Measurements from ENCODE around the gene MYO16. TPM values are rescaled to one million over a fixed set of nuclear protein-coding genes. Genes with fewer than 3 reads are reported as not detected.

The MYO16 gene
- total and polyA plus RNA-seq, 8 donors = 0.03 to 0.47 (median 0.16) TPM

DNA sequence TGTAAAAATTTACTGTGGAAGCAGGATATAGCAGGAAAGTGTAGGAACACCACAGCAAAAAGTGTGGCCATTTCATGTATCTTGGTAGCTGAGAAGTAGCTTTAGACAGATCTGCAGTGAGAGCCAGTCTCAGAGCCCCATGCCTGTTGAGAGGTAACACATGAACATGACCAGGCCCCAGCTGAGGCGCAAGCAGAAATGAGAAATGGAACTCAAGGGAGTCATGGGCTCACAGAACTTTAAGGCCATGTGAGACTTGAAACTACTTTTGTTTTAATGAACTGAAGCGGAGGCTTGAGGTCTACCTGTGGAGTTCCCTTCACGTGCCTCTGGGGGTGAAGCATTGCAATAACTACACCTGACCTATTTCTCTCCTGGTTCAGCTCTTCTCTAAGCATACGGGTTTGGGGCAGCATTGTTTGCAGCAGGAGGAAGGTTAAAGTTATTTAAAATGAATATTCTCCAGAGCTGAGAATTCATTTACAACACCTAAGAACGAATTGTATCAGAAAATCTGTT, 3.3 kb downstream of the MYO16 start:
- no peaks in the 10 kb centered on the region for H3K4me1 ChIP-seq
- FAIRE-seq (no peak), ATAC-seq (no peak), DNase-seq (no peak)
- H3K9me3 ChIP-seq = no peaks in the 10 kb centered on the region
- H3K27ac ChIP-seq = no peak overlapping the region
- WGBS, 2 donors = 63 to 73% methylated on average over 5 of the region's 5 CpGs
- intact Hi-C loops (cut with DNase I) = no loop called here
- TF ChIP-seq, protein P1, sequence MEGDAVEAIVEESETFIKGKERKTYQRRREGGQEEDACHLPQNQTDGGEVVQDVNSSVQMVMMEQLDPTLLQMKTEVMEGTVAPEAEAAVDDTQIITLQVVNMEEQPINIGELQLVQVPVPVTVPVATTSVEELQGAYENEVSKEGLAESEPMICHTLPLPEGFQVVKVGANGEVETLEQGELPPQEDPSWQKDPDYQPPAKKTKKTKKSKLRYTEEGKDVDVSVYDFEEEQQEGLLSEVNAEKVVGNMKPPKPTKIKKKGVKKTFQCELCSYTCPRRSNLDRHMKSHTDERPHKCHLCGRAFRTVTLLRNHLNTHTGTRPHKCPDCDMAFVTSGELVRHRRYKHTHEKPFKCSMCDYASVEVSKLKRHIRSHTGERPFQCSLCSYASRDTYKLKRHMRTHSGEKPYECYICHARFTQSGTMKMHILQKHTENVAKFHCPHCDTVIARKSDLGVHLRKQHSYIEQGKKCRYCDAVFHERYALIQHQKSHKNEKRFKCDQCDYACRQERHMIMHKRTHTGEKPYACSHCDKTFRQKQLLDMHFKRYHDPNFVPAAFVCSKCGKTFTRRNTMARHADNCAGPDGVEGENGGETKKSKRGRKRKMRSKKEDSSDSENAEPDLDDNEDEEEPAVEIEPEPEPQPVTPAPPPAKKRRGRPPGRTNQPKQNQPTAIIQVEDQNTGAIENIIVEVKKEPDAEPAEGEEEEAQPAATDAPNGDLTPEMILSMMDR (IDR thresholded peaks at IDR 0.05) = no peak
- H3K36me3 ChIP-seq = no peaks in the 10 kb centered on the region
- no peak overlapping the region for H3K4me3 ChIP-seq
- H3K27me3 ChIP-seq = no peaks in the 10 kb centered on the region

GRCh38 chr13:108638901-108639300, 9.5 kb downstream of the MYO16 start:
- TF ChIP-seq, protein P1 (IDR thresholded peaks at IDR 0.05) = no peak

GRCh38 chr13:108643646-108644353, 14.4 kb downstream of the MYO16 start:
- TF ChIP-seq, protein P1 (IDR thresholded peaks at IDR 0.05) = no peak
- Histone ChIP-seq H3K9me3 (no peaks in the 10 kb centered on the region), H3K27me3 (no peaks in the 10 kb centered on the region), H3K27ac (no peak overlapping the region), H3K4me3 (no peak overlapping the region), H3K4me1 (no peaks in the 10 kb centered on the region), H3K36me3 (no peaks in the 10 kb centered on the region)
- ATAC-seq (no peak), DNase-seq (no peak), FAIRE-seq (no peak)
- intact Hi-C loops (cut with DNase I) = no loop called here
- 29 to 33% methylated on average over 4 of the region's 4 CpGs for WGBS, 2 donors

More at GRCh38 chr13:108638901-108639300, 9.5 kb downstream of the MYO16 start:
- Histone ChIP-seq H3K4me3 (no peak overlapping the region), H3K36me3 (no peaks in the 10 kb centered on the region), H3K27me3 (no peaks in the 10 kb centered on the region), H3K27ac (no peak overlapping the region), H3K9me3 (no peaks in the 10 kb centered on the region), H3K4me1 (no peaks in the 10 kb centered on the region)
- ATAC-seq (no peak), FAIRE-seq (no peak), DNase-seq (no peak)
- intact Hi-C loops (cut with DNase I) = no loop called here
- 67 to 77% methylated on average over 4 of the region's 4 CpGs for WGBS, 2 donors

GRCh38 chr13:108645376-108645775, 16.0 kb downstream of the MYO16 start:
- H3K9me3 ChIP-seq = no peaks in the 10 kb centered on the region
- H3K27me3 ChIP-seq = no peaks in the 10 kb centered on the region
- no peak overlapping the region for H3K27ac ChIP-seq
- no peak overlapping the region for H3K4me3 ChIP-seq
- TF ChIP-seq, protein P1 (IDR thresholded peaks at IDR 0.05) = no peak
- FAIRE-seq (no peak), DNase-seq (no peak), ATAC-seq (no peak)
- H3K4me1 ChIP-seq = no peaks in the 10 kb centered on the region
- intact Hi-C loops (cut with DNase I) = no loop called here
- H3K36me3 ChIP-seq = no peaks in the 10 kb centered on the region
- 62 to 67% methylated on average over 5 of the region's 5 CpGs for WGBS, 2 donors

DNA sequence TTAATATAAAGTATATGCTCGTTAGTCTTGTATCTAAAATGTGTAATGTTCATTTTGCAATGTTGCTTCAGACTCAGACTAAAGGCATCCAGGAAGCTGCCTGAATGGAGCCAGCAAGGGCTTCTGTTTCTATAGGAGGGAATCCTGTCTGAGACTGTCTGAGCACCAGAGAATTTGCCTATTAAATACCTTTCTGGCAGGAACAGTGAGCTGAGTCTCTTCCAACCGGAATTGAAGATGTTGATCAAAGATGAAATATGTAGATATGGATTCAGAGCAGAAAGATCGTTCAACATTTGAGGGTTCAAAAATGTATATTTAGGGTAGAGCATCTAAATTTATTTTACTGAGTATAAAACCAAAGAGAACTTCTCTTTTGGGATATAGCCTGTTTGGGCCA, 20.9 kb downstream of the MYO16 start:
- ATAC-seq (no peak), FAIRE-seq (no peak), DNase-seq (no peak)
- intact Hi-C loops (cut with DNase I) = no loop called here
- 46 to 60% methylated on average over 3 of the region's 3 CpGs for WGBS, 2 donors
- Histone ChIP-seq H3K27ac (no peak overlapping the region), H3K9me3 (no peaks in the 10 kb centered on the region), H3K36me3 (no peaks in the 10 kb centered on the region), H3K4me3 (no peak overlapping the region), H3K4me1 (no peaks in the 10 kb centered on the region), H3K27me3 (no peaks in the 10 kb centered on the region)
- TF ChIP-seq, protein P1 (IDR thresholded peaks at IDR 0.05) = no peak
